ACC112 (cell line): Measurements from ENCODE around the gene WASHC3.

Source experiments
- H2AFZ ChIP-seq: fragments of 200-600 bp; sonication (generic); one replicate; pipeline ENCODE4 v1.6.0; 2017; ENCODE audit warnings: antibody characterized with exemption, low read length; ENCODE audit not compliant: unreplicated experiment
- H3K27ac ChIP-seq: fragments of 200-600 bp; sonication (generic); 2 replicates; pipeline ENCODE4 v1.5.1; 2014; ENCODE audit warnings: low read depth, mild to moderate bottlenecking, antibody characterized with exemption, low read length, moderate library complexity
- H3K27me3 ChIP-seq: fragments of 200-600 bp; sonication (generic); 2 replicates; pipeline ENCODE4 v1.6.1; 2014; ENCODE audit warnings: mild to moderate bottlenecking, antibody characterized with exemption, low read length, moderate library complexity, mixed read lengths; ENCODE audit not compliant: insufficient read depth
- H3K36me3 ChIP-seq: fragments of 200-600 bp; sonication (generic); 2 replicates; pipeline ENCODE4 v1.6.1; 2016; ENCODE audit warnings: mild to moderate bottlenecking, antibody characterized with exemption, low read length, moderate library complexity, mixed read lengths; ENCODE audit not compliant: insufficient read depth
- H3K4me1 ChIP-seq: fragments of 200-600 bp; sonication (generic); one replicate; pipeline ENCODE4 v1.6.1; 2016; ENCODE audit warnings: low read length, mixed read lengths; ENCODE audit not compliant: insufficient read depth, unreplicated experiment, control insufficient read depth
- H3K4me3 ChIP-seq: fragments of 200-600 bp; sonication (generic); 2 replicates; pipeline ENCODE4 v1.5.1; 2014; ENCODE audit warnings: mild to moderate bottlenecking, low read depth, low read length
- H3K79me2 ChIP-seq: fragments of 200-600 bp; sonication (generic); one replicate; pipeline ENCODE4 v1.6.0; 2016; ENCODE audit warnings: low read length; ENCODE audit not compliant: control insufficient read depth, unreplicated experiment, insufficient read depth

WASHC3 gene

GRCh38 chr12:101981868-101982267 lies 79.9 kb downstream of the WASHC3 start:
- H2AFZ ChIP-seq: no peak overlapping the region
- no peaks in the 10 kb centered on the region for H3K4me1 ChIP-seq
- H3K27me3 ChIP-seq: no peaks in the 10 kb centered on the region
- no peaks in the 10 kb centered on the region for H3K79me2 ChIP-seq
- H3K4me3 ChIP-seq: no peak overlapping the region
- no peak overlapping the region for H3K27ac ChIP-seq
- H3K36me3 ChIP-seq: no peaks in the 10 kb centered on the region

GRCh38 chr12:101968770-101969169 lies 93.0 kb downstream of the WASHC3 start:
- Histone ChIP-seq H3K79me2 (no peaks in the 10 kb centered on the region), H2AFZ (no peak overlapping the region), H3K4me3 (no peak overlapping the region), H3K27ac (no peak overlapping the region), H3K4me1 (no peaks in the 10 kb centered on the region), H3K36me3 (no peaks in the 10 kb centered on the region), H3K27me3 (no peaks in the 10 kb centered on the region)

GRCh38 chr12:101967506-101967905 lies 94.3 kb downstream of the WASHC3 start:
- no peaks in the 10 kb centered on the region for H3K4me1 ChIP-seq
- H3K4me3 ChIP-seq: no peak overlapping the region
- no peaks in the 10 kb centered on the region for H3K36me3 ChIP-seq
- H3K27me3 ChIP-seq: no peaks in the 10 kb centered on the region
- H2AFZ ChIP-seq: no peak overlapping the region
- no peaks in the 10 kb centered on the region for H3K79me2 ChIP-seq
- no peak overlapping the region for H3K27ac ChIP-seq

- no peak overlapping the region for H3K27ac ChIP-seq
- no peaks in the 10 kb centered on the region for H3K79me2 ChIP-seq
- no peaks in the 10 kb centered on the region for H3K36me3 ChIP-seq
- no peaks in the 10 kb centered on the region for H3K4me1 ChIP-seq
- H2AFZ ChIP-seq: no peak overlapping the region
- H3K4me3 ChIP-seq: no peak overlapping the region
- H3K27me3 ChIP-seq: no peaks in the 10 kb centered on the region
Measured at GRCh38 chr12:101966496-101966895, 95.3 kb downstream of the WASHC3 start.

- Histone ChIP-seq H3K27ac (no peak overlapping the region), H3K4me3 (no peak overlapping the region), H3K79me2 (no peaks in the 10 kb centered on the region), H2AFZ (no peak overlapping the region), H3K36me3 (no peaks in the 10 kb centered on the region), H3K4me1 (no peaks in the 10 kb centered on the region), H3K27me3 (no peaks in the 10 kb centered on the region)
Measured at GRCh38 chr12:101963697-101964096, 98.1 kb downstream of the WASHC3 start.
